Kidney glomerular epithelial cell (primary cell): ENCODE measurements around the gene UBR1.
"Not testable (repeated sequence)": the region's sequence is repeated elsewhere in the genome, so short reads cannot be mapped to it uniquely, and the experiment has no call there.

ENCODE experiments used
- DNase-seq: peaks from one replicate; lab custom pipeline; 2025; lab: John Stamatoyannopoulos, UW

UBR1 gene

GRCh38 chr15:42911058-42911592 is 194.7 kb downstream of the UBR1 start:
- DNase-seq: no peak

GRCh38 chr15:42908538-42908937 is 197.3 kb downstream of the UBR1 start:
- no peak for DNase-seq

GRCh38 chr15:42903388-42904324 is 202.2 kb downstream of the UBR1 start:
- DNase-seq: no peak

- not testable (repeated sequence) for DNase-seq
Observed at GRCh38 chr15:42893911-42894310, 211.9 kb downstream of the UBR1 start.
